ENCODE data around the gene SLC35B2.

- no peak for TF ChIP-seq CTCF (conservative IDR thresholded peaks at IDR 0.05 in 1 of 2, IDR thresholded peaks at IDR 0.05 in 1 of 2; ENCODE audit: low read depth in 1 of 2, low read length in 2 of 2)
- no peak for TF ChIP-seq EZH2 (IDR thresholded peaks at IDR 0.05; ENCODE audit: low read length, missing control alignments)
Measured at GRCh38 chr6:44254191-44255104, 2.9 kb downstream of the SLC35B2 start.
